DND-41 (cell line): ENCODE data around the gene PMS1.

ENCODE experiments used
- ATAC-seq: fragments of 200-7000 bp; cut with Tn5 transposase; 3 replicates; pipeline ENCODE4 v1.9.1; 2021; ENCODE audit warnings: low read depth; ENCODE audit not compliant: insufficient read depth
- DNase-seq: peaks from one replicate; pipeline ENCODE4 v3.0.0-alpha.2; 2020
- H2AFZ ChIP-seq: 2 replicates; pipeline ENCODE4 v1.6.0; 2012; ENCODE audit warnings: low read depth, low read length
- H3K27ac ChIP-seq: 2 replicates; pipeline ENCODE4 v1.5.1; 2012; ENCODE audit warnings: low read length, inconsistent platforms
- H3K27me3 ChIP-seq: fragments of 200-600 bp; sonication (generic); 2 replicates; pipeline ENCODE4 v1.6.0; 2012; ENCODE audit warnings: low read length, mild to moderate bottlenecking, inconsistent platforms; ENCODE audit not compliant: insufficient read depth, poor library complexity
- H3K36me3 ChIP-seq: 2 replicates; pipeline ENCODE4 v1.5.1; 2012; ENCODE audit warnings: low read length, inconsistent platforms; ENCODE audit not compliant: insufficient read depth
- H3K4me1 ChIP-seq: 2 replicates; pipeline ENCODE4 v1.5.1; 2012; ENCODE audit warnings: mild to moderate bottlenecking, low read length; ENCODE audit not compliant: insufficient read depth
- H3K4me2 ChIP-seq: 2 replicates; pipeline ENCODE4 v1.6.0; 2012; ENCODE audit warnings: mild to moderate bottlenecking, moderate library complexity, low read length, inconsistent platforms; ENCODE audit not compliant: insufficient read depth
- H3K4me3 ChIP-seq, 2 experiments: fragments of 200-600 bp in 1 of 2; shearing (Covaris generic) in 1 of 2; 2 replicates each; pipeline ENCODE4 v1.5.1; 2012 to 2016; ENCODE audit warnings: inconsistent platforms in 2 of 2, low read length in 2 of 2, mild to moderate bottlenecking in 2 of 2, low read depth in 1 of 2, moderate library complexity in 1 of 2
- H3K79me2 ChIP-seq: 2 replicates; pipeline ENCODE4 v1.6.0; 2012; ENCODE audit warnings: low read length, inconsistent platforms; ENCODE audit not compliant: insufficient read depth
- H3K9ac ChIP-seq: 2 replicates; pipeline ENCODE4 v1.6.0; 2012; ENCODE audit warnings: low read depth, mild to moderate bottlenecking, inconsistent platforms, low read length, moderate library complexity
- H3K9me3 ChIP-seq: 2 replicates; pipeline ENCODE4 v1.5.1; 2012; ENCODE audit warnings: low read length, moderate library complexity, mild to moderate bottlenecking, inconsistent platforms; ENCODE audit not compliant: insufficient read depth, severe bottlenecking
- H4K20me1 ChIP-seq: 2 replicates; pipeline ENCODE4 v1.6.0; 2012; ENCODE audit warnings: low read length; ENCODE audit not compliant: insufficient read depth
- CTCF ChIP-seq: IDR thresholded peaks from 2 replicates; pipeline ENCODE4 v1.5.1; 2012; ENCODE audit warnings: borderline replicate concordance, low read length, moderate library complexity, mild to moderate bottlenecking; ENCODE audit not compliant: poor library complexity, severe bottlenecking; ENCODE audit errors: extremely low read depth
- EZH2 ChIP-seq: IDR thresholded peaks from 3 replicates; pipeline ENCODE4 v1.6.1; 2012; ENCODE audit warnings: borderline replicate concordance, low read depth, mild to moderate bottlenecking, moderate library complexity, low read length, inconsistent platforms; ENCODE audit not compliant: severe bottlenecking

Gene PMS1

GRCh38 chr2:189866296-189866695 is 82.0 kb downstream of the PMS1 start:
- no peak overlapping the region for H3K9ac ChIP-seq
- H3K4me1 ChIP-seq = peaks cover 15% of the 10 kb centered on the region
- no peaks in the 10 kb centered on the region for H4K20me1 ChIP-seq
- H3K4me2 ChIP-seq = no peak overlapping the region
- ATAC-seq (no peak), DNase-seq (no peak)
- no peaks in the 10 kb centered on the region for H3K9me3 ChIP-seq
- H3K36me3 ChIP-seq = peaks cover 19% of the 10 kb centered on the region; the same call in 1 of the 2 replicates
- no peaks in the 10 kb centered on the region for H3K27me3 ChIP-seq
- no peak overlapping the region for H2AFZ ChIP-seq
- H3K4me3 ChIP-seq = no peak overlapping the region
- H3K79me2 ChIP-seq = no peaks in the 10 kb centered on the region
- TF ChIP-seq CTCF (no peak), EZH2 (no peak)
- no peak overlapping the region for H3K27ac ChIP-seq

- peaks cover 15% of the 10 kb centered on the region for H3K4me1 ChIP-seq
- TF ChIP-seq EZH2 = no peak
- no peak for TF ChIP-seq CTCF
- H3K27me3 ChIP-seq = no peaks in the 10 kb centered on the region
- H2AFZ ChIP-seq = no peak overlapping the region
- no peak overlapping the region for H3K4me2 ChIP-seq
- no peak overlapping the region for H3K4me3 ChIP-seq
- H3K79me2 ChIP-seq = no peaks in the 10 kb centered on the region
- no peak for ATAC-seq
- H4K20me1 ChIP-seq = no peaks in the 10 kb centered on the region
- no peak for DNase-seq
- H3K36me3 ChIP-seq = peaks cover 14% of the 10 kb centered on the region; the same call in 1 of the 2 replicates
- no peaks in the 10 kb centered on the region for H3K9me3 ChIP-seq
- H3K27ac ChIP-seq = no peak overlapping the region
- H3K9ac ChIP-seq = no peak overlapping the region
Measured at GRCh38 chr2:189868896-189869295, 84.6 kb downstream of the PMS1 start.

GRCh38 chr2:189870381-189871085 is 86.3 kb downstream of the PMS1 start:
- DNase-seq (no peak), ATAC-seq (no peak)
- Histone ChIP-seq H4K20me1 (no peaks in the 10 kb centered on the region), H3K27me3 (no peaks in the 10 kb centered on the region), H2AFZ (no peak overlapping the region), H3K4me1 (peaks cover 6% of the 10 kb centered on the region), H3K4me3 (no peak overlapping the region), H3K27ac (no peak overlapping the region), H3K4me2 (no peak overlapping the region), H3K9me3 (no peaks in the 10 kb centered on the region), H3K79me2 (no peaks in the 10 kb centered on the region), H3K9ac (no peak overlapping the region), H3K36me3 (peaks cover 18% of the 10 kb centered on the region; the same call in 1 of the 2 replicates)
- TF ChIP-seq CTCF (no peak), EZH2 (no peak)
